ENCODE data around the gene CD44.

CD44 gene

DNA sequence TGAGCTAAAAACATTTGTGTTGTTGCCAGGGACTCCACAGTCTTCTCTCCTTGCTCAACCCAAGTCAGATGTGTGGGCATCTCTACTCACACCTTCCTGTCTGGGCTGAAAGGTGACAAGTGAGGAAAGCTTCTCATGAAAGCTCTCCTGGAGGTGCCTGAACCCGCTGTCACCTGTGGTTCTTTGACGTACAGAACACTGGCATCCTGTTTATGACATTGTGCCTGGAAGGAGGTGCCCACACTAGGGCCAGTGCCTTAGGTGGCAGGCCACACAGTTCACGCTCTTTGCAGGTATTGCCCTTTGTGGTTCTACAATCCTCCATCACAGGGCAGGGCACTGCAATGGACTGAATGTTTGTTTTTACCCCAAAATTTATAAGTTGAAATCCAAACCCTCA is 108.5 kb downstream of the CD44 start:
- DNase-seq (ENCODE audit: extremely low spot score, insufficient read length, low read depth), result no peak
- FAIRE-seq, result no peak

DNA sequence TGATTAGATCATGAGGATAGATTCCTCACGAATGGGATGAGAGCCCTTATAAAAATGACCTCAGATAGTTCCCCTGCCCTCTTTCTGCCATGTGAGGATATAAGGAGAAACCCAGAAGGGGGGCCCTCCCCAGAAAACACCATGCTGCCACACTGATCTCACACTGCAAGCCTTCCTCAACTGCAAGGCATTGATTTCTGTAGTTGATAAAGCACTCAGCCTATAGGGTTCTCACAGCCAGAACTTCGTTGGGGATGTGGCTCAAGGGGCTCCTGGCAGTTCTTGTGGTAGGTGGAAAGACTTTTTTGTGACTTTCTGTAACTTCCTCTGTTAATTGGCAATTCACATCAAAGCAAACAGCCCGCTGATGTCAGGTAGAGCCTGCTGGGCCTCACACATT is 108.9 kb downstream of the CD44 start:
- FAIRE-seq (no peak), DNase-seq (ENCODE audit: extremely low spot score, insufficient read length, low read depth) (no peak)

GRCh38 chr11:35248558-35249323 is 109.8 kb downstream of the CD44 start:
- DNase-seq (ENCODE audit: extremely low spot score, insufficient read length, low read depth), result no peak
- FAIRE-seq, result peak; percentile 65

DNA sequence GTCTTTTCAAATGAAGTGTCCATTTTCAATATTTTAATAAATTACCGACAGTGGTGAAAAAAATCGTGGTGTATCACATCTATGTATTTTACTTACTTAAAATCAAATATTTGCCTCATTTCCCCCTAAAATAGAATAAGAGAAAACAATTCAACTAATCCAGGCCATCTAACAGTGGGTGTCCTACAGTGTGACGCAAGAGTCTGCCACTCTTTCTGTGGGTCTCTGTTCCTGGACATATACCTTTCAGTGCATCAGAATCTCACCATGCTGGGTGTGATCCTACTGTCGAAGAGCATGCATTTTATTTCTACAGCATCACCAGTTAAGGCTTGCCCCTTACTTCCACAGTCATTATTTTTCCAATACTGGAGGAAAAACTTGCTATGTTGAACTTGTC is 111.2 kb downstream of the CD44 start:
- FAIRE-seq, result no peak
- no peak for DNase-seq (ENCODE audit: extremely low spot score, insufficient read length, low read depth)

- no peak for FAIRE-seq
- no peak for DNase-seq (ENCODE audit: extremely low spot score, insufficient read length, low read depth)
Measured at GRCh38 chr11:35250621-35251020, 111.7 kb downstream of the CD44 start.

DNA sequence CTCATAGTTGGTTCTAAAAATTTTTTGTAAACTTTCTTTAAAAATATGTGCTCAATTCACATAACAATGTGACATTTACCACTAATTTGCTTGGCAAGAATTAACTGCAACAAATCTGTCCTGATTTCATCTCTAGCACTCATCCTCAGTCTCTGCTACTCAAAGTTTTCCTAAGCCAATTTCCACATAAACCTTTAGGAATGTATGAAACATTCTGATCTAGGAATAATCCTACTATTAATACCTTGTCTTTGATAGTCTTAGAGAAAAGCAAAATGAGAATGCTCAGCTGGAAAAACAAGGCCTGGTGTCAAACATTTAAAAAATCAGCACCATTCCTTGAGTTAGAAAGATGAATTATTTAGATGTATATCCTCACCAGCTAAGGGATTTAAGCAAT is 114.3 kb downstream of the CD44 start:
- DNase-seq (ENCODE audit: extremely low spot score, insufficient read length, low read depth) (no peak), FAIRE-seq (no peak)

- FAIRE-seq, result no peak
- DNase-seq (ENCODE audit: extremely low spot score, insufficient read length, low read depth), result no peak
Measured at GRCh38 chr11:35255514-35255913, 116.5 kb downstream of the CD44 start.

DNA sequence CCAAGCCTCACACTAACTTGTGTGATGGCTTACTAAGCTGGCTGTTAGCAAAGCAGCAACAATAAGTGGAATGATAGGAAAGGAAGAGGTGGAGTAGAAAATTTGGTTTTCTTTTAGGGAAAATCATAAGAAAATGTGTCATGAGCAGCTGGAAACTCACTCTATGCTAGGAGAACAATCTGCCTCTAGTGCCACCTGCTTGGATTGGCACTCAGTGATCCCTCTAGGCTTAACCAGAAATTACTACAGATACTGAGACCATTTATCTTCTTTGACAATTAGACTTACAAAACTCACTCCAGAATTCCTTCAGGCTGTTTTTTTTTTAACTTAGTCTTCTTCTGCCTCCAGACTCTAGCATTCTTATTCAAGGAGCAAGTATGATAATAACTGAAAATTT is 117.3 kb downstream of the CD44 start:
- FAIRE-seq, result no peak
- no peak for DNase-seq (ENCODE audit: extremely low spot score, insufficient read length, low read depth)

DNA sequence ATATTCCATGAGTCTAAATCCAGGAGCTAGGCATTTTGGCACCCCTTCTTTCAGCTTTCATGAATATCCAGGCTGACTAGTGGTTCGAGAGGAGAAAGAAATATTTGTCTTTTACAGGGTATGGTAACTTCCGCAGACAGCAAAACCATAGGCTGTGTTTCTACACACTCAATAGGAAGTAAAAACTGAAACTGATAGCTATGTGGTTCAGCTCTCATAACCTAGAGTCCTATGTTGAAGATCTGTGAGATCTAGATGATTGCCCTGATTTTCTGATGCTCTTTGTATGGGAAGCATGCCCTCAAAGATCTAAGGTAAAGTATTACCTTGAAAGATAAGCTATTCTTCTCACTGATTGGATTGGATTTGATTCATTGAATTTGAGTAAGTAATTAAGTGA is 118.3 kb downstream of the CD44 start:
- DNase-seq (ENCODE audit: extremely low spot score, insufficient read length, low read depth) (peak; percentile 26), FAIRE-seq (peak; percentile 85)

GRCh38 chr11:35259529-35259928 is 120.6 kb downstream of the CD44 start:
- no peak for FAIRE-seq
- no peak for DNase-seq (ENCODE audit: extremely low spot score, insufficient read length, low read depth)

GRCh38 chr11:35260342-35260985 is 121.5 kb downstream of the CD44 start:
- no peak for FAIRE-seq
- no peak for DNase-seq (ENCODE audit: extremely low spot score, insufficient read length, low read depth)

DNA sequence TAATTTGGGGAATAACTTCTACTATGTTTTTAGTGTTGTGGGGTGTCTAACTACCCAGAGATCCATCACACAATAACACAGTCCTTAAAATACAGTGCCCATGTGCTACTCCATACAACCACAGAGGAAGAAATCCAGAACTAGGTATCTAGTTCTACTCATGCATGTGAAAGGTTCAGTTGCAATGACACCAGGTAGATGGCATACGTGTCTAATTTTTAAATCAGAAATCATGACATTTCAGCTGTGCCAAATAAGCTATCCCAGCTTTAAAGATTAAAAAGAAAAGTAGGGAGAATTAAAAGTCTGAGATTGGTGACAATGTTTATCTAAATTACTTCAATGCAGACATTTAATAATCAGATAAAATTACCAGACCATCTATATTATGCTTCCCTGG is 122.2 kb downstream of the CD44 start:
- FAIRE-seq (no peak), DNase-seq (ENCODE audit: extremely low spot score, insufficient read length, low read depth) (no peak)

DNA sequence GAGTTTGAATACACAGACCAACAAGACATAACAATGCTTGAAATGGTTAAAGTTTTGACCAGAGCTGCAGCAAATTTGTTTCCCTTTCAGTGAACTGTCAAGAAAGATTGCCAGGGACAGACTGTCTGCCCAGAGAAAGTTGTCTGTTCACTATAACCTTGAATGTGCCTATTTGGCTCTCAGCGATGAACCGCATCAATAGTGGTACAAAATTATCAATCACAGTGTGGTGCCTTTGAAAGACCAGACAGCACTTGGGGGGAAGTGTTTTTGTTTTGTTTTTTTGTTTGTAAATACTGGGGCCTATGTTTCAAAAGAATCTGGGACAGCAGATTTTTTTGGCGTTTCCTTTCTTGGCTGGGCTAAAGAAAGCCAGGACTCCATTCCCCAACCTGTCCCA is 123.1 kb downstream of the CD44 start:
- DNase-seq (ENCODE audit: extremely low spot score, insufficient read length, low read depth) (no peak), FAIRE-seq (no peak)

- FAIRE-seq (no peak), DNase-seq (ENCODE audit: extremely low spot score, insufficient read length, low read depth) (no peak)
Measured at GRCh38 chr11:35262735-35263134, 123.8 kb downstream of the CD44 start.

DNA sequence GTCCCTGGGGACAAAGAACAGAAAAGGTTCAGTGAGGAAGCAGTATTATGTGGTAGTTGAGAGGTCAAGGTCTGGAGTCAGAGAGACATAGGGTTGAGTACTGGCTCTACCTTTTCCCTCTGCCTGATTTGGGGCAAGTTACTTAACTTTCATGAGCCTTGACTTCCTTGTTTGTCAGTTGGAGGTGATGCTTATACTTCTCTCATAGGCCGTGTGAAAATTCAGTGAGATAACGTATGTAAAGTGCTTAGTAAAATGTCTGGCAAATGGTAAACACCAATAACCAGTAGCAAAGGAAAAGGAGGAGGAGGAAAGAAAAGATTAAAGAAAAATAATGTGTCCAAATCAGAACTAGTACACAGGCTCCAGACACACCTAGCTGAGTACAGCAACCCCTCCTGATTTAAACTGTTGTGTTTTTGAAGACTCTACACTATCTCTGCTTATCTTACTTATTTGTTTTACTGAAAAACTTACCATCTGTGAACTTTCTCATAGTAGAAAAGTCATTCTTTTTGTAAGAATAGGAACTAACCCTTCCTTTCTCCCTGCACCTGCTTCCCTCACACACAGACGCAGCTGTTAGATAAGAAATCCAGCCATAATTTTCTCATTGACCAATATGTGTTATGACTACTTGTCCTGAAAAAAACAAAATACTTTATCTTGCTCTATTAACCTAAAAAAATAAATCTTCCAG is 126.9 kb downstream of the CD44 start:
- FAIRE-seq, result no peak
- DNase-seq (ENCODE audit: extremely low spot score, insufficient read length, low read depth), result no peak

DNA sequence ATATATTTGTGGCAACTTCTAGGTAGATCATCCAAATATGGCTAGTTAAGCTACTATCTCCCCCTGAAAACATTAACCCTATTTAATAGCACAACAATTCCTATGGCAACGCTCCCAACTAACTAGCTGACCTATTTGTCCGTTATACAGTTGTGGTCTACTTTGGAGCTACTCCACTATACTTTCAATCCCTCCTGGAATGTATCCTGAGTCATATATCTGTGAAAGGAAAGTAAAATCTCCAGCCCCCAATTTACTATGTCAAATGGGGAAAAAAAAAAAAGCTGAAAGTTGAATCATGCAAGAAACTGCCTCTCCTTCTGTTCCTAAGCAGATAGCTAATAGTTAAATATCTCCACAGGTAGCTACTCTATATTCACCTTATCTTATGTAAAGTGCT is 128.5 kb downstream of the CD44 start:
- FAIRE-seq (no peak), DNase-seq (ENCODE audit: extremely low spot score, insufficient read length, low read depth) (no peak)

GRCh38 chr11:35270342-35270741 is 131.4 kb downstream of the CD44 start:
- no peak for FAIRE-seq

GRCh38 chr11:35271031-35271430 is 132.1 kb downstream of the CD44 start:
- FAIRE-seq (no peak), DNase-seq (ENCODE audit: extremely low spot score, insufficient read length, low read depth) (no peak)

More at GRCh38 chr11:35270342-35270741, 131.4 kb downstream of the CD44 start:
- no peak for DNase-seq (ENCODE audit: extremely low spot score, insufficient read length, low read depth)

GRCh38 chr11:35272391-35272902 is 133.5 kb downstream of the CD44 start:
- DNase-seq (ENCODE audit: extremely low spot score, insufficient read length, low read depth), result peak; percentile 43
- peak; percentile 96 for FAIRE-seq

DNA sequence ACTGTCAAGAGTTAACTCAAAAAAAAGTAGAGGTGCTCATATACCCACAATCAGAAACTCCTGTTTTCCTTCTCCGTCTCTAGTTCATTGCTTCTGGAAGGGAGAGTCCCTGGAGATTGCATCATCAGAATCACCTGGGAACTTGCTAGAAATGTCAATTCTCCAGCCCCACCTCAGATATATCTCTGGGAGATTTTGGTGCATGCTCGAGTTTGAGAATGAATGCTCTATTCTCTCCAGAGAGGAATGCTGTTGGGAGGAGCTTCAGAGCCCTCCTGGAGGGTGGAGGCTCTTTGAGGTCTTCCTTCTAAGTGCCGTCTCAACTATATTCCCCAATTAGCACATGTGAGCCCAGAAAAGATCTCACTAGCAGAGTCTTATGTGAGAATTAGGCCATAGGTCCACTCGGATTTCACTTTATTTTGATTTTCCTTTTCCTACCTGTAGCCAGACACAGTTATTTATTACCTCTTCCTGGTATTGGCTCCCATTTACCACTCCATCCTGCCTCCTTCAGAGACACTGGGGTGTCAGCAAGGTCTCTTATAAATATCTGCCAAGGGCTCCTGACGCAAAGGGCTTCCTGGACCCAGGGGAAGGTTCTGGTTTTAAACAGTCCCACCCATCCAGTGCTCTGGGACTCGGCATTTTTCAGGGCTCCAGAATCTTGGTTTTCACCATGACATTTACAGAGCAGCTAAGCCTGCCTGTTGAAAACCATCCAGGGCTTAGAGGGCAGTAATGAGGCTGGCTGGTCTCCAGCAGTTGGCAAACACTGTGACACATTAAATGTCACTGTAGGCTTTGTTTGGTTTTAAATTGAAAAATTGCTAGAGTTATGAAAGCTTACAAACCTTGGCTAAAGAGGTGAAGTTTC is 136.2 kb downstream of the CD44 start:
- DNase-seq (ENCODE audit: extremely low spot score, insufficient read length, low read depth) (no peak), FAIRE-seq (no peak)

All from GM18507 (cell line).